Measurements from ENCODE around the gene TFPI.

Gene TFPI

DNA sequence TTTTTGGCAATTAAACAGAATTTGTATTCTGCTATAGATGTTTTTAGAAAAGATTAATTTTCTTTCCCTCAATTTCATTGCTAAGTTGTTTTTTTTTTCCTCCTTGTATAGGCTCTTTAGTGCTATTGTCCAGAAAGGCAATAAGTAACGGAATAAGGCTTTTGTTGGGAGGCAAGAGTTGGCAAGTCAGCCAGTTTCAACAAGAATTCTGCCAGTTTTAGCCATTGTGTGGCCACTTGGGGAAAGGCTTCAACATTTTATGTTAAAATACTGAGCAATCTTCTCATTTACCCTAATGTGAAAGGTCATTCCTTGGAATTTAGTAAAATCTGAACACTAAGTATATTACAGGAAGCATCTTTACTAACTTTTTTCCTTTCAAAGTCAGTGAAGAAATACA lies 115.8 kb downstream of the TFPI start:
- H3K4me1 ChIP-seq (ENCODE audit: control insufficient read depth, low read length): no peaks in the 10 kb centered on the region
- H3K9me2 ChIP-seq (replicated peaks; ENCODE audit: control insufficient read depth, low read length): no peaks in the 10 kb centered on the region
- no peak overlapping the region for H3K4me3 ChIP-seq (ENCODE audit: low read length)
- no peaks in the 10 kb centered on the region for H3K9me3 ChIP-seq (ENCODE audit: control insufficient read depth, insufficient read depth, low read length)
- H4K20me1 ChIP-seq (ENCODE audit: control insufficient read depth, insufficient read depth, low read depth, low read length): no peaks in the 10 kb centered on the region
- no peaks in the 10 kb centered on the region for H3K79me2 ChIP-seq (ENCODE audit: control insufficient read depth, low read length)
- no peak for TF ChIP-seq EZH2phosphoT487 (IDR thresholded peaks at IDR 0.05; ENCODE audit: borderline replicate concordance, low read length)
- TF ChIP-seq, protein P1, sequence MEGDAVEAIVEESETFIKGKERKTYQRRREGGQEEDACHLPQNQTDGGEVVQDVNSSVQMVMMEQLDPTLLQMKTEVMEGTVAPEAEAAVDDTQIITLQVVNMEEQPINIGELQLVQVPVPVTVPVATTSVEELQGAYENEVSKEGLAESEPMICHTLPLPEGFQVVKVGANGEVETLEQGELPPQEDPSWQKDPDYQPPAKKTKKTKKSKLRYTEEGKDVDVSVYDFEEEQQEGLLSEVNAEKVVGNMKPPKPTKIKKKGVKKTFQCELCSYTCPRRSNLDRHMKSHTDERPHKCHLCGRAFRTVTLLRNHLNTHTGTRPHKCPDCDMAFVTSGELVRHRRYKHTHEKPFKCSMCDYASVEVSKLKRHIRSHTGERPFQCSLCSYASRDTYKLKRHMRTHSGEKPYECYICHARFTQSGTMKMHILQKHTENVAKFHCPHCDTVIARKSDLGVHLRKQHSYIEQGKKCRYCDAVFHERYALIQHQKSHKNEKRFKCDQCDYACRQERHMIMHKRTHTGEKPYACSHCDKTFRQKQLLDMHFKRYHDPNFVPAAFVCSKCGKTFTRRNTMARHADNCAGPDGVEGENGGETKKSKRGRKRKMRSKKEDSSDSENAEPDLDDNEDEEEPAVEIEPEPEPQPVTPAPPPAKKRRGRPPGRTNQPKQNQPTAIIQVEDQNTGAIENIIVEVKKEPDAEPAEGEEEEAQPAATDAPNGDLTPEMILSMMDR (IDR thresholded peaks at IDR 0.05; ENCODE audit: low read depth, low read length, poor library complexity, severe bottlenecking): no peak
- H3K27ac ChIP-seq (ENCODE audit: low read depth, low read length): no peak overlapping the region
- H3K4me2 ChIP-seq (ENCODE audit: low read length): no peak overlapping the region
- H3K36me3 ChIP-seq (ENCODE audit: control insufficient read depth, low read length): no peaks in the 10 kb centered on the region
- no peaks in the 10 kb centered on the region for H3F3A ChIP-seq (ENCODE audit: control insufficient read depth, insufficient read depth)
- H3K27me3 ChIP-seq (ENCODE audit: control insufficient read depth, low read length): no peaks in the 10 kb centered on the region

DNA sequence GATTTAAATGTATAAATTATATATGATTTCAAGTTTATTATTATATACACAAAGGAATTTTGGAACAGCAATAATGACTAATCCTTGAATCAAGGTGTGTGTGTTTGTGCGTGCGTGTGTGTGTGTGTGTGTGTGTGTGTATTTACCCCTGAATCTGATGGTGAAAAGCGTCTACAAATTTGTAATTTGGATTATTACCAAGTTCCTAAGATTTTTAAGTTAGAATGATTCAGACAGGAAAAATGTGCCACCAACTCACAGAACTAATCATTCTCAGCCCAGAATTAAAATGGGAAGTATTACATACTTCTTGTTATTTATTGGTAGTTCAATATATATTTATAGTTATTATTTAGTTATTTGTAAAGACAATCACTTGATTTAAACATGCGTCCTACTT lies 118.5 kb downstream of the TFPI start:
- no peaks in the 10 kb centered on the region for H3K27me3 ChIP-seq (ENCODE audit: control insufficient read depth, low read length)
- H3K4me2 ChIP-seq (ENCODE audit: low read length): no peak overlapping the region
- H3F3A ChIP-seq (ENCODE audit: control insufficient read depth, insufficient read depth): no peaks in the 10 kb centered on the region
- no peaks in the 10 kb centered on the region for H4K20me1 ChIP-seq (ENCODE audit: control insufficient read depth, insufficient read depth, low read depth, low read length)
- H3K4me1 ChIP-seq (ENCODE audit: control insufficient read depth, low read length): no peaks in the 10 kb centered on the region
- no peaks in the 10 kb centered on the region for H3K9me3 ChIP-seq (ENCODE audit: control insufficient read depth, insufficient read depth, low read length)
- H3K27ac ChIP-seq (ENCODE audit: low read depth, low read length): no peak overlapping the region
- H3K4me3 ChIP-seq (ENCODE audit: low read length): no peak overlapping the region
- H3K36me3 ChIP-seq (ENCODE audit: control insufficient read depth, low read length): no peaks in the 10 kb centered on the region
- no peaks in the 10 kb centered on the region for H3K9me2 ChIP-seq (replicated peaks; ENCODE audit: control insufficient read depth, low read length)
- H3K79me2 ChIP-seq (ENCODE audit: control insufficient read depth, low read length): no peaks in the 10 kb centered on the region
- TF ChIP-seq, protein P1 (IDR thresholded peaks at IDR 0.05; ENCODE audit: low read depth, low read length, poor library complexity, severe bottlenecking): no peak
- TF ChIP-seq EZH2phosphoT487 (IDR thresholded peaks at IDR 0.05; ENCODE audit: borderline replicate concordance, low read length): no peak

DNA sequence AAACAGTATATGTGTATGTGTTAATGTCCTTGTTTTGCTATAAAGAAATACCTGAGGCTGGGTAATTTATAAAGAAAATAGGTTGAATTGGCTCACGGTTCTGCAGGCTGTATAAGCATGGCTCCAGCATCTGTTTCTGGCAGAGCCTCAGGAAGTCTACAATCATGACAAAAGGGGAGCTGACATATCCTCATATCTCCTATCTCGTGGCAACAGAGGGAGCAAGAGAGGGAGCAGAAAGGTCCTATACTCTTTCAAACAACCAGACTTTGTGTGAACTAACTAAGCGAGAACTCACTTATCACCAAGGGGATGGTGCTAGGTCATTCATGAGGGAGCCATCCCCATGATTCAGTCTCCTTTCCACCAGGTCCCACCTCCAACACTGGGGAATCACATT lies 119.2 kb downstream of the TFPI start:
- no peaks in the 10 kb centered on the region for H3K36me3 ChIP-seq (ENCODE audit: control insufficient read depth, low read length)
- no peaks in the 10 kb centered on the region for H3K4me1 ChIP-seq (ENCODE audit: control insufficient read depth, low read length)
- no peaks in the 10 kb centered on the region for H3F3A ChIP-seq (ENCODE audit: control insufficient read depth, insufficient read depth)
- no peak overlapping the region for H3K4me3 ChIP-seq (ENCODE audit: low read length)
- no peaks in the 10 kb centered on the region for H3K79me2 ChIP-seq (ENCODE audit: control insufficient read depth, low read length)
- H3K27me3 ChIP-seq (ENCODE audit: control insufficient read depth, low read length): no peaks in the 10 kb centered on the region
- no peaks in the 10 kb centered on the region for H3K9me2 ChIP-seq (replicated peaks; ENCODE audit: control insufficient read depth, low read length)
- no peak overlapping the region for H3K4me2 ChIP-seq (ENCODE audit: low read length)
- TF ChIP-seq, protein P1 (IDR thresholded peaks at IDR 0.05; ENCODE audit: low read depth, low read length, poor library complexity, severe bottlenecking): no peak
- TF ChIP-seq EZH2phosphoT487 (IDR thresholded peaks at IDR 0.05; ENCODE audit: borderline replicate concordance, low read length): no peak
- no peaks in the 10 kb centered on the region for H4K20me1 ChIP-seq (ENCODE audit: control insufficient read depth, insufficient read depth, low read depth, low read length)
- H3K27ac ChIP-seq (ENCODE audit: low read depth, low read length): no peak overlapping the region
- H3K9me3 ChIP-seq (ENCODE audit: control insufficient read depth, insufficient read depth, low read length): no peaks in the 10 kb centered on the region

DNA sequence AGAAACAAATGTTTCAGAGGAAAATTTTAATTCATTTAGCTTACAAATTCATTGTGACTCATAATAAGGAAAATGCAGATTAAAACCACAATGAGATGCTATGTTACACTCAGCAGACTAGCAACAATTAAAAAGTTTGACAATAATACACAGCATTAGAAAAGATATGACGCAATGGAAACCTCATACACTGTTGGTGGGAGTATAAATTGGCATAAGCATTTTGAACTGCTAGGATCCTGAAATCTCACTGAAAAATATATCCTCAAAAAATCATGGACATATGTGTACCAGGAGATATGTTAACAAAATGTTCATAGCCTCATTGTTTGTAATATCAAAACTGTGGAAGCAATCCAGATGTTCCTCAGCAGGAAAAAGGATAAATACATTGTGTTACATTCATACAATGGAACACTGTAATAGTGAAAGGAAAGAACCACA lies 119.9 kb downstream of the TFPI start:
- H4K20me1 ChIP-seq (ENCODE audit: control insufficient read depth, insufficient read depth, low read depth, low read length): no peaks in the 10 kb centered on the region
- H3F3A ChIP-seq (ENCODE audit: control insufficient read depth, insufficient read depth): no peaks in the 10 kb centered on the region

More for the DNA sequence above, 119.9 kb downstream of the TFPI start:
- Histone ChIP-seq H3K4me3 (ENCODE audit: low read length) (no peak overlapping the region), H3K9me2 (replicated peaks; ENCODE audit: control insufficient read depth, low read length) (no peaks in the 10 kb centered on the region), H3K36me3 (ENCODE audit: control insufficient read depth, low read length) (no peaks in the 10 kb centered on the region), H3K79me2 (ENCODE audit: control insufficient read depth, low read length) (no peaks in the 10 kb centered on the region), H3K27me3 (ENCODE audit: control insufficient read depth, low read length) (no peaks in the 10 kb centered on the region), H3K4me2 (ENCODE audit: low read length) (no peak overlapping the region), H3K4me1 (ENCODE audit: control insufficient read depth, low read length) (no peaks in the 10 kb centered on the region), H3K27ac (ENCODE audit: low read depth, low read length) (no peak overlapping the region), H3K9me3 (ENCODE audit: control insufficient read depth, insufficient read depth, low read length) (no peaks in the 10 kb centered on the region)
- no peak for TF ChIP-seq EZH2phosphoT487 (IDR thresholded peaks at IDR 0.05; ENCODE audit: borderline replicate concordance, low read length)
- TF ChIP-seq, protein P1 (IDR thresholded peaks at IDR 0.05; ENCODE audit: low read depth, low read length, poor library complexity, severe bottlenecking): no peak
